GM21528 (cell line): ENCODE measurements around the gene RRBP1.

Experiments used
- ATAC-seq: cut with Tn5 transposase; IDR thresholded peaks from one replicate; pipeline ENCODE4 v1.9.1; 2021; ENCODE audit warnings: mild to moderate bottlenecking, moderate library complexity; ENCODE audit not compliant: unreplicated experiment, low FRiP score

Gene RRBP1

GRCh38 chr20:17682103-17682888, at the start of gene RRBP1:
TSS of gene RRBP1 (minus strand) at chr20:17682242. CDS start at chr20:17660507, 21,735 bp downstream.
- ATAC-seq, result peak; percentile 83

GRCh38 chr20:17731233-17731632, 49.2 kb upstream of the RRBP1 start:
- no peak for ATAC-seq

- no peak for ATAC-seq
These were observed 48.0 kb upstream of the RRBP1 start for GRCh38 chr20:17730071-17730470.

GRCh38 chr20:17728074-17728473, 46.0 kb upstream of the RRBP1 start:
- no peak for ATAC-seq

- ATAC-seq, result no peak
These were observed 45.3 kb upstream of the RRBP1 start for GRCh38 chr20:17727351-17727750.

- ATAC-seq, result no peak
These were observed 44.9 kb upstream of the RRBP1 start for GRCh38 chr20:17726902-17727301.

- no peak for ATAC-seq
These were observed 43.2 kb upstream of the RRBP1 start for GRCh38 chr20:17725094-17725835.

- ATAC-seq, result no peak
These were observed 41.3 kb upstream of the RRBP1 start for GRCh38 chr20:17723301-17723691.

GRCh38 chr20:17722493-17723300, 40.7 kb upstream of the RRBP1 start:
- no peak for ATAC-seq

GRCh38 chr20:17721802-17722486, 39.9 kb upstream of the RRBP1 start:
- ATAC-seq, result no peak

GRCh38 chr20:17720755-17721154, 38.7 kb upstream of the RRBP1 start:
- ATAC-seq, result no peak

GRCh38 chr20:17716331-17716730, 34.3 kb upstream of the RRBP1 start:
- ATAC-seq, result no peak

GRCh38 chr20:17715075-17715474, 33.0 kb upstream of the RRBP1 start:
- no peak for ATAC-seq

GRCh38 chr20:17714597-17714996, 32.6 kb upstream of the RRBP1 start:
- no peak for ATAC-seq

- no peak for ATAC-seq
These were observed 30.7 kb upstream of the RRBP1 start for GRCh38 chr20:17712708-17713107.

- ATAC-seq, result no peak
These were observed 30.2 kb upstream of the RRBP1 start for GRCh38 chr20:17712201-17712600.

- ATAC-seq, result no peak
These were observed 29.2 kb upstream of the RRBP1 start for GRCh38 chr20:17711267-17711627.

GRCh38 chr20:17710379-17711266, 28.6 kb upstream of the RRBP1 start:
- ATAC-seq, result no peak
